DOHH2 (cell line): ENCODE results near the gene CRADD.

Experiments used
- H3F3A ChIP-seq: fragments of 200-600 bp; sonication (generic), shearing (Covaris generic); 2 replicates; pipeline ENCODE4 v1.6.0; 2016; ENCODE audit warnings: antibody characterized with exemption, mild to moderate bottlenecking; ENCODE audit not compliant: control insufficient read depth, insufficient read depth
- H3K27ac ChIP-seq: fragments of 200-600 bp; sonication (generic); 2 replicates; pipeline ENCODE4 v1.5.1; 2014; ENCODE audit warnings: low read depth, mild to moderate bottlenecking, low read length, moderate library complexity
- H3K27me3 ChIP-seq: fragments of 200-600 bp; sonication (generic); 2 replicates; pipeline ENCODE4 v1.6.1; 2014; ENCODE audit warnings: mild to moderate bottlenecking, low read length, mixed read lengths; ENCODE audit not compliant: control insufficient read depth
- H3K36me3 ChIP-seq: fragments of 200-600 bp; sonication (generic); 2 replicates; pipeline ENCODE4 v1.6.1; 2014; ENCODE audit warnings: mild to moderate bottlenecking, low read length, moderate library complexity, mixed read lengths; ENCODE audit not compliant: control insufficient read depth
- H3K4me1 ChIP-seq: fragments of 200-600 bp; sonication (generic); 2 replicates; pipeline ENCODE4 v1.6.1; 2014; ENCODE audit warnings: mild to moderate bottlenecking, low read length, mixed read lengths; ENCODE audit not compliant: control insufficient read depth
- H3K4me2 ChIP-seq: fragments of 200-600 bp; sonication (generic); 2 replicates; pipeline ENCODE4 v1.6.0; 2014; ENCODE audit warnings: mild to moderate bottlenecking, low read length, moderate library complexity
- H3K4me3 ChIP-seq: fragments of 200-600 bp; sonication (generic); 2 replicates; pipeline ENCODE4 v1.5.1; 2014; ENCODE audit warnings: mild to moderate bottlenecking, low read length, mixed read lengths
- H3K79me2 ChIP-seq: fragments of 200-600 bp; sonication (generic); 2 replicates; pipeline ENCODE4 v1.6.1; 2014; ENCODE audit warnings: mild to moderate bottlenecking, low read length, mixed read lengths; ENCODE audit not compliant: control insufficient read depth
- H3K9me2 ChIP-seq: fragments of 200-600 bp; sonication (generic); replicated peaks from 2 replicates; pipeline ENCODE4 v1.6.1; 2014; ENCODE audit warnings: mild to moderate bottlenecking, low read length, mixed read lengths; ENCODE audit not compliant: control insufficient read depth
- H3K9me3 ChIP-seq: fragments of 200-600 bp; sonication (generic); 2 replicates; pipeline ENCODE4 v1.6.1; 2014; ENCODE audit warnings: antibody characterized with exemption, low read length, mixed read lengths; ENCODE audit not compliant: control insufficient read depth, insufficient read depth
- H4K20me1 ChIP-seq: fragments of 200-600 bp; sonication (generic); 2 replicates; pipeline ENCODE4 v1.6.0; 2014; ENCODE audit warnings: low read depth, mild to moderate bottlenecking, antibody characterized with exemption, low read length, moderate library complexity; ENCODE audit not compliant: control insufficient read depth, insufficient read depth
- CTCF ChIP-seq: fragments of 200-600 bp; sonication (generic); IDR thresholded peaks from one replicate; pipeline ENCODE4 v1.5.1; 2014; ENCODE audit warnings: antibody characterized with exemption, mild to moderate bottlenecking, low read depth, low read length; ENCODE audit not compliant: poor library complexity, severe bottlenecking
- EZH2phosphoT487 ChIP-seq: fragments of 200-600 bp; sonication (generic); IDR thresholded peaks from 2 replicates; pipeline ENCODE4 v1.6.1; 2017; ENCODE audit warnings: borderline replicate concordance, mild to moderate bottlenecking, antibody characterized with exemption, low read length, moderate library complexity, mixed read lengths

The CRADD gene

GRCh38 chr12:93876360-93876759, 199.2 kb downstream of the CRADD start:
- H3K27ac ChIP-seq, result no peak overlapping the region
- H3K9me3 ChIP-seq, result peaks cover 5% of the 10 kb centered on the region
- no peak overlapping the region for H3K4me2 ChIP-seq
- H3K4me3 ChIP-seq, result no peak overlapping the region
- H3K79me2 ChIP-seq, result no peaks in the 10 kb centered on the region
- TF ChIP-seq CTCF (no peak), EZH2phosphoT487 (no peak)
- no peaks in the 10 kb centered on the region for H3K9me2 ChIP-seq
- H3K27me3 ChIP-seq, result no peaks in the 10 kb centered on the region
- H3K36me3 ChIP-seq, result no peaks in the 10 kb centered on the region
- no peaks in the 10 kb centered on the region for H3K4me1 ChIP-seq
- H4K20me1 ChIP-seq, result no peaks in the 10 kb centered on the region
- H3F3A ChIP-seq, result no peaks in the 10 kb centered on the region

GRCh38 chr12:93877446-93877845, 200.3 kb downstream of the CRADD start:
- Histone ChIP-seq H3K4me1 (no peaks in the 10 kb centered on the region), H3K4me3 (no peak overlapping the region), H4K20me1 (no peaks in the 10 kb centered on the region), H3K27ac (no peak overlapping the region), H3K79me2 (no peaks in the 10 kb centered on the region), H3K27me3 (no peaks in the 10 kb centered on the region), H3K4me2 (no peak overlapping the region), H3K9me2 (no peaks in the 10 kb centered on the region), H3K9me3 (no peaks in the 10 kb centered on the region; the same call in none of the 2 replicates), H3K36me3 (no peaks in the 10 kb centered on the region), H3F3A (no peaks in the 10 kb centered on the region)
- TF ChIP-seq CTCF (no peak), EZH2phosphoT487 (no peak)

- Histone ChIP-seq H3K9me2 (no peaks in the 10 kb centered on the region), H3K4me3 (no peak overlapping the region), H4K20me1 (no peaks in the 10 kb centered on the region), H3K27me3 (no peaks in the 10 kb centered on the region), H3F3A (no peaks in the 10 kb centered on the region), H3K36me3 (no peaks in the 10 kb centered on the region), H3K4me2 (no peak overlapping the region), H3K9me3 (no peaks in the 10 kb centered on the region; the same call in 1 of the 2 replicates), H3K79me2 (no peaks in the 10 kb centered on the region), H3K27ac (no peak overlapping the region), H3K4me1 (no peaks in the 10 kb centered on the region)
- TF ChIP-seq EZH2phosphoT487, result no peak
- TF ChIP-seq CTCF, result no peak
Observed at GRCh38 chr12:93879476-93880421, 202.6 kb downstream of the CRADD start.
